HG03066 (cell line): ENCODE results near the gene PITX2.

ENCODE experiments used
- ATAC-seq: cut with Tn5 transposase; IDR thresholded peaks from one replicate; pipeline ENCODE4 v1.9.1; 2021; ENCODE audit warnings: low read depth; ENCODE audit not compliant: unreplicated experiment

PITX2 gene

DNA sequence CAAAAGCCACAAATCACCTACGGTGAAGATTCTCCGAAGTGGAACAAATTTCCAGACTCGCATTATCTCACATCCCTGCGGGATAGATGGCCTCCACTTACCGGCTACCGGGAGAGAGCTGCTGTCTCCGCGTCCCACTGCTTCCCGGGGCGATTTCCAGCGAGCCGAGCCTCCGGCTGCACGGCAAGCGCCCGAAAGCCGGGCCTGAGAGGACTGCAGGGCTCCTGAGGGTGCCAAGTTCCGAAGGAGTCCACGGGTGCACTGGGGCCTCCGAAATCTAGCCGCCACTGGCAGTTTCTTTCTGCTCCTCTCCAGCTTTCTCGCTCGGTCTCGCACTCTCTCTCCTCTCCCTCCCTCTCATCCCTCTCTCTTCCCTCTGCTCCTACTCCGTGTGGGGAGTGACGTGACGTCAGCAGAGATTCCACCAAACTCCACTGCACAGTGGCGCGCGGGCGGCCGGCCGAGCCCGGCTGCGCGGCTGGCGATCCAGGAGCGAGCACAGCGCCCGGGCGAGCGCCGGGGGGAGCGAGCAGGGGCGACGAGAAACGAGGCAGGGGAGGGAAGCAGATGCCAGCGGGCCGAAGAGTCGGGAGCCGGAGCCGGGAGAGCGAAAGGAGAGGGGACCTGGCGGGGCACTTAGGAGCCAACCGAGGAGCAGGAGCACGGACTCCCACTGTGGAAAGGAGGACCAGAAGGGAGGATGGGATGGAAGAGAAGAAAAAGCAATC is 14.0 kb upstream of the PITX2 start:
- no peak for ATAC-seq

DNA sequence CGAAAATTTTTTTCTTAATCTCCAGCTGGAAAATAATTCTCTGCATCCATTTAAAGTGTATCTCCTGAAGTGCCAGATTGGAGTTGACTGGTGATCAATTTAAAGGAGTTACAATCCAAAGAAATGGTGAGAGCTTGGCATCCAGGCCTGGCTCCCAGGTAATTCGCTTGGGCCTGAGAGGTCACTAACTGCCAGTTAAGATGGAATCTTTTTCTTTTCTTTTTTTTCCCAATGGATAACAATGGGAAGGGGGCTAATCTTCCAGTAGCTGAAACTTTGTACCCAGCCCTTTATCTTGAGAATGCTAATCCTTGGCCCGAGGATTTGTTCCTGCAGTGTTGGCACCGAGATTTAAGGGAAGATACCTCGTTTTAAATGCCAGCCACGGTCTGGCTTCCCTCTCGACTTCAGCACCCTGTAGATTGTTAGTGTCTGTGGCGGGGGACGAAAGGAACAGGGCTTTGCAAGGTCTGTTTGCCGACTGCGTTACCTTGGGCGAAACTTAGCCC is 13.3 kb upstream of the PITX2 start:
- ATAC-seq: no peak

DNA sequence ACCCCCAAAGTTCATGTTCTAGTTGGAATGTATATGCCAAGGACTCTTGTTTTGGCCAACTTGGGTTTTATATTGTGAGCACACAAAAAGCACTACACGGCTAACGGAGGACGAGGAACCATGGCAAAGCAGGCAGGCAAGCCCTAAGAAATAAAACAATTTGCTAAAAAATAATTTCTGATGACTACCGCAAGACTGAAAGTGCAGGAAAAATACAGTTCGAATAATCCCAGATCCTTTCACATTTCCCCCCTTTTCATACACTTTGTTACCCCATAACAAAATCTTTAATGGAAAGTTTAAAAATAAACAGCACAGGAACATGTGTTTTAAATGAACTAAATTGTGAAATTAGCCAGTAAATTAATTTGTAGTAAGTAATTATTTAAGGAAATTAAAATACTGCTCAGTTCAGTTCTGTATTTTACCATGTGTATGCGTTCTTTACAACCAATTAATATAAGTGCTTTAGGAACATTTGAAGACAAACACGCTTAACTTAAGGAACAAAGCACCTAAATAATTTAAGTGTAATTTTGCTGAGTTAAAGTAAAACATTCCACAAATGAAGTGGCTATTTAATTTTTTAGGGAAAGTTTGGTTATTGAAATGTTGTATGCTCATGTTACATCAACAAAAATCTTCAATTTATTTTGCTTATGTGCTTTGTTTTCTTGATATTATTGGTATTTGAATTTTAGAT is 12.4 kb upstream of the PITX2 start:
- ATAC-seq: no peak

DNA sequence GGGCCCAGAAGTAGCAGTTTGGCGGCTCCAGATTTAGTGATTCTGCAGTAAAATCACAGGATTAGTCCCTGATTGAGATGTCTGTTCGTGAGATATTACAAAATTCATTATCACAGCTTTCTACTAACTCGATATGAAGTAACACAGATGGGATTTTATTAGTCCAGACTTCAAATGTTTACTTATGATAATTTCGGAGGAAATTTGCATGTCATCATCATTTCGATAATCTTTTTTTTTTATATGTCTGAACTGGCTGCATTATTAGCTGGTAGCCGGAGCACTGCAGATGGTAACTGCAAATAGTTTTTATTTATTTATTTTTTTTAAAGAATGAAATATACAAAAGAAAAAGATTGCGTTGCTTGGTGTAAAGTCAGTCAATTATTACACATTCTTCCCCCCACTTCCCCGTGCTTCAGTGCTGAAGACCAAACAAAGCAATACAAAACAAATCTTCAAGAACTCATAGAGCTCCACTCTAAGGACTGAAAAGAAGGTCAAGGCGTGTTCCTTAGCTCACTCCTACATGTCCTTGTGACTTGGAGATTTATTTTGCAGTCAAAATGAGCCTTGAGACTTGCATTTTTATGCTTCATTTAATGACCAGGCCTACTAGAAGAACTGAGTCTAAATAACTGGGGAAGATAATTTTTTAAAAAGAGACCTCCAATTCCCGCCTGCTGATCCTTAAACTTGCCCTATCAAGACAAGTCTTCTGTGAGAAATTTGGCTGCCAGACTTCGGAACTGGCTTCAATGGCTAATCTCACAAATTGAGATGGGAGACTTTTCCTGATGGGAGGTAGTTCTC is 11.7 kb upstream of the PITX2 start:
- no peak for ATAC-seq

DNA sequence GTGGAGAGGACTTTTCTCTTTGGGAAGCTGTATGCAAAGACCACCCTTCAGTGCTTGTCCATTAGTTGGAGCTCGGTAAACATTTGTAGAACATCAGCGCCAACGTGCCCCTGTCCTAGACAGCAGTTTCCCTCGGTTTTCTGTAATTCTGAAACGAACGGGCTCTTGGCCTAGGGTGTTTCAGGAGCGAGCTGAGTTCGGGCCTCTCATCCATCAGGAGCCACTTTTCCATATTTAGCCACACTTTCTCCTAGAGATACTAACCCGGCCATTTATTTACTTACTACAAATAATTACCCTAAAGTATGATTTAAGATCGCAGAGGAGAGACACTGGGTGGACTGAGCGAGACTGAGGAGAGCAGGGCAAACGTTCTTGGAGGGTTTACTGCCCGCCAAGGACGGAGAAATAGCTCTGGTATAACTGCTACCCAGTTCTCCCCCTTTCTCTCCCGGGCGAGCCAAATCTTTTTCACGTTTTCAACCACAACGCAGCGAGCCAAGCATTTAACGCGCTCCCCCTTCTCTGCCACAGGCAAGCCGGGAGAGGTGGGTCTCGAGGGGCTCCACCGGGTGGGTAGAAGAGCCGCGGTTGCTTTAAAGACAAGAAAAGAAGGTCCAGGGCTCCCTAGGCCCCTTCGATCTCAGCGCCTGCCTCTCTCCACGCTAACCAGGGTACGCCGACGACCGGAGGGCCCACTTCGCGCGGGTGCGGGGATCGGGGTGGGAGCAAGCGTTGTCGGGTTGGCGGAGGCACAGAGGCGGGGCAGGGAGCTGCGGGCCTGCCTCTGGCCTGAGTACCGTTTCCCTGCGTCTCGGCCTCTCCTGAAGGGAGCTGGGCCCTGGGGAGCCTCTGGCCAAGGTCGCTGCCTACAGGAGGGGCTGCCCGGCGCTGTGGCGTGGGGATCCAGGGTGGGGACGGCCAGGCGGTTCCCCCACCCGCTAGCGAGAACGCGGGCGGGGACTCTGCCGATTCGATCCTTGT is 10.8 kb upstream of the PITX2 start:
- ATAC-seq: no peak

DNA sequence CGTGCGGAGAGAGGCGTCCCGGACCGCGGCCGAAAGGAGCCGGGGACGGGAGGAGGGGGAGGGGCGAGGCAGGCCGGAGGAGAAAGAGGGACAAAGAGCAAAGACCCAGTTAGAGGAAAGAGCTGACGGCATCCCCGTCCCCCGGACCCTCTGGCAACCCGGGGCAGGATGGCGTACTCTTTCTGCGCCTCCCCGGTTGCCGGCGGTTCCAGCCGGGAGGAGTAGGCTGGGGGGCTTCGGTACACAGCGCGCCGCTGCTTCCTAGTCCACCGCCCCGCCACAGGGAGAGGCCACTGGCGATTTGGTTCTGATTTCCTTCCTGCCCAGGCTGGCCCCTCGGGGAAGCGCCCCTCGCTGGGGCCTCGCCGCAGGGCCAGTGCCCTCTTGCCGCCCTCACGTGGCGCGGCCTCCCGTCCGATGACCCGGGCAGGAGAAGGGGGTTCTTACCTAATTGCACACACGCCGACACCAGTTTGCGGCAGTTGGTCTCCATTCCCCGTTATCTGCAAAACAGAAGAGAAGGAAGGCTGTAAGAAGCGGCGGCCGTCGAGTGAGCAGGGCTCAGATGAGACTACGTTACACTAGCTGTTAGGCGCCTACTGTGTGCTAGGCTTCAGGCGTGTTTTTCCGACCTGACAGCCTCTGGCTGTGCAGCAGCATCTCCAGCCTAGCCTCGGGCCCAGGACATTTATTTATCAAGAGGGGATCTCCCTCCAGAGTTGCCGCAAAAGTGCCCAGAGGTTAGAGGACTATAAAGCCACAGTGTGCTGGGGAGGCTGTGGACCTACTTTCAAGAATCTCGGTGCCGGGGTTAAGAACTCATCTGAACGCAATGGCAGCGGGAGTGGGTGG is 9.9 kb upstream of the PITX2 start:
- ATAC-seq: no peak

DNA sequence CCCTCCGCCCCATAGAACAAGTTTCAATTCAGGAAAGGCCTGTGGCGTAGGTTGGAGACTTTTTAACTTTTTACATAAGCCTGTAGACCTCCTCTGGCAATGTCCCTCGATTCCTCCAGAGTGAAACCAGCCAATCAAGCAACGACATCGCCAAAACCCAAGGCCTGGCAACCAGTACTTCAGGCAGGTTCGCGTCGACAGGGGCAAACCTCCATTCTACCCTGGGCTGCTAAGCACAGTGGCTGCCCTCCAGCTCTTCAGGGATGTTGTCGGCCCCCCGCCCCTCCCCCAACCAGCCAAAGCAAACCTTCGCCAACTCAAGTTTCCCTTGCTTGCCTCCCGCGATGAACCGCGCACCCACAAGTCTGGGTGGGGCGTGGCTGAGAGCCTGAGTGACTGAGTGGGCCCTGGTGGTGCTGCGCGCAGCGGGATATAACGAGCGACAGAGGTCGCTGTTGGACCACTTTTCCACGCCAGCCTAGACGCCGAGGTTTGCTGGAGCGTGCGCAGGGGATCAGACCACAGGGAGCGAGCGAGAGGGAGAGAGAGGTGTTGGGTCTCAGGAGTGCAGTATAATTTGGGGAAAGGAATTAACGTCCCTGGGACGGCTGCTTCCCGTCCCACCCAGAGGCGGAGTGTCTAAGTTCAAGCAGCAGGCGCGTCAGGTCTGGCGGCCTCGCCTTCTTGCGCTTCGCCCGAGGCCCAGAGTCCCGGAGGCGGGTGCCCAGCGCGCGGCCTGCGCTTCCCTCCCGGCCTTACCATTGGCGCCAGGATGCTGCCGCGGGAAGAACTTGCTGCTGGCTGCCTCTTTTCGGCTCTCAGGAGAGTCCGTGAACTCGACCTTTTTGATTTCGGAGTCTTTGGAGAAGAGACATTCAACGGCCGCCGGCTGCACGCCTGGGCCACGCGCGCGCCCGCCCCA is 9.0 kb upstream of the PITX2 start:
- ATAC-seq: peak; percentile 98

- ATAC-seq: no peak
These were observed 8.0 kb upstream of the PITX2 start for GRCh38 chr4:110630688-110631402.

GRCh38 chr4:110629780-110630687 is 7.2 kb upstream of the PITX2 start:
- ATAC-seq: no peak

GRCh38 chr4:110629214-110629754 is 6.4 kb upstream of the PITX2 start:
- ATAC-seq: no peak

DNA sequence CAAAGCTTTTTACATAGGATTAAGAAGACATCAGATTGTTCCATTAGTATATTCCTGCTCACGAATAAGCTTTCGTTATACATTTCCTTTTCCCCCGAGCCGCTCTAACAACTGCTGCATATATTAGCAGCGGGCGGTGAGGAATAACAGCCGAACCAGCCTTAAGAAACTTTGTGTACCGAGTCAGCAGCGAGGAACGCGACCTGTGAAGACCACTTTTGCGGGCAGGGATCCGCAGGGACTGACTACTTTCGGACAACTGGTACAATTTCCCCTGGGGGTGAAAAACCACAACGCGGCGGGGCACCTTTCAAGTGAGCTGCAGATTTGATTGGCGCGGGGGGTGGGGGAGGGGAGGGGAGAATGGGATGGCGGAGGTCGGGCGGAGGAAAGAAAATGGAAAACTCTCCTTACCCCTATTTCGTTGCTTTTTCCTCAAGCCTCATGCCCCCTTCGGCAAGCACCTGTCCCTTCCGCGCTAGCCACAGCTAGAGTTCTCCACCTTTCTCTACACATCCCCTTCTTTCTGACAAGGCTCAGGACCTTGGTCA is 5.9 kb upstream of the PITX2 start:
- no peak for ATAC-seq

GRCh38 chr4:110627977-110628662 is 5.2 kb upstream of the PITX2 start:
- ATAC-seq: no peak

- no peak for ATAC-seq
These were observed 3.8 kb upstream of the PITX2 start for GRCh38 chr4:110626532-110627153.

DNA sequence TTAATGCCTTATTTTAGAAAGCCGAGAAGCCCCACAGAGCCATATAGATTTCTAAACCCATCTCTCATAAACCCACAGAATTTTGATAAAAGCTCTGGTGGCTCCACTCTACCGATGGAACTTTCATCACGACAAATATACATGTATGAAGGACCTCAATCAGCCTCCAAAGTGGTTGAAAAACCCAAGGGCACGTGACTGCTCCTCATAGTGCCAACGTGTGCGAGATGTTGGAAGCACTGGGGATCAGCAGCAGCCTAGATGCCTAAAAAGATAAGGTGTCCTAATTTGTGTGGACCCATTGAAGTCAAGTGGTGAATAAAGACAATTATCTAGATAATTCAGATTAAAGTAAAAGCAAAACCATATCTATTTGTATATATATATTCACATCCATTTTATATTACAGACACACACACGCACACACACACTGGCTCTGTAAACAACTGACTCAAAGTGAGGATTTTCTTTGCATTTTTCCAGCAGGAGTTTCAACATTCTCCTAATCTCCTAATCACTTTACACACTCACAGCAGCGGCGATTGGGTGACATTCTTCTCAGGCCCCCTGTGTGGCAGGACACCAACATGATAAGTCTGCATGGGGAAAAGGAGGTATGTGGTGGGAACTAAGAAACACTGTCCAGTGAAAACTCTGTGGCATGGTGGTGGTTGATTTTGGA is 2.8 kb upstream of the PITX2 start:
- no peak for ATAC-seq
